GM12878 (cell line): Measurements from ENCODE around the gene ERICH4. TPM values are rescaled to one million over a fixed set of nuclear protein-coding genes. Genes with fewer than 3 reads are reported as not detected.

Experiments
- ATAC-seq: fragments of 200-7000 bp; cut with Tn5 transposase; 3 replicates; pipeline ENCODE4 v1.9.1; 2020; ENCODE audit warnings: mild to moderate bottlenecking, moderate library complexity
- BruUV-seq: library from RNA; stranded (reverse); fragments of 400-500 nt; replicated peaks from 2 replicates; lab custom pipeline; 2021; lab: Mats Ljungman, UMichigan
- CTCF ChIA-PET: fragments of 300-600 bp; sonication (Branson Sonifier 250); formaldehyde crosslinking; extraction: SDS; loops from one replicate; lab custom pipeline; 2021; ENCODE audit warnings: inconsistent platforms; lab: Yijun Ruan, JAX
- POLR2A ChIA-PET: fragments of 350-600 bp; formaldehyde crosslinking; extraction: SDS; loops from one replicate; lab custom pipeline; 2021; ENCODE audit warnings: inconsistent platforms; lab: Charles Lee
- RAD21 ChIA-PET: fragments of 300-600 bp; sonication (Branson Sonifier 250); formaldehyde crosslinking; loops from one replicate; lab custom pipeline; 2023; ENCODE audit warnings: antibody characterized with exemption; ENCODE audit not compliant: unreplicated experiment; lab: Charles Lee
- SMC1A ChIA-PET: fragments of 300-600 bp; sonication (Branson Sonifier 250); formaldehyde crosslinking; loops from one replicate; lab custom pipeline; 2023; ENCODE audit not compliant: unreplicated experiment, uncharacterized antibody; lab: Charles Lee
- DNase-seq: peaks from one replicate; pipeline ENCODE4 v3.0.0-alpha.2; 2011; ENCODE audit warnings: low read depth, low spot score
- FAIRE-seq: peaks from 3 replicates; lab custom pipeline; 2011; peaks lifted over from hg19 to GRCh38; lab: Jason Lieb, UNC
- H2AFZ ChIP-seq: 2 replicates; pipeline ENCODE4 v1.6.0; 2011; ENCODE audit warnings: low read depth, low read length, control low read depth; ENCODE audit not compliant: control insufficient read depth
- H3K27ac ChIP-seq: 2 replicates; pipeline ENCODE4 v1.5.1; 2011; ENCODE audit warnings: control low read depth; ENCODE audit not compliant: control insufficient read depth, insufficient read depth
- H3K27me3 ChIP-seq, 2 experiments: replicated peaks in 1 of 2; 2 replicates each; pipeline versions ENCODE4 v1.6.0 to v1.6.1; 2011; ENCODE audit warnings: low read length in 1 of 2; ENCODE audit not compliant: control insufficient read depth in 2 of 2, insufficient read depth in 2 of 2
- H3K36me3 ChIP-seq, 2 experiments: 2 replicates each; pipeline ENCODE4 v1.5.1; 2011; ENCODE audit warnings: low read length in 1 of 2; ENCODE audit not compliant: control insufficient read depth in 2 of 2, insufficient read depth in 2 of 2
- H3K4me1 ChIP-seq: 2 replicates; pipeline ENCODE4 v1.6.1; 2011; ENCODE audit warnings: mild to moderate bottlenecking, low read length, moderate library complexity, mixed read lengths; ENCODE audit not compliant: control insufficient read depth, insufficient read depth
- H3K4me2 ChIP-seq: 2 replicates; pipeline ENCODE4 v1.6.0; 2011; ENCODE audit warnings: control low read depth; ENCODE audit not compliant: control insufficient read depth, insufficient read depth
- H3K4me3 ChIP-seq: fragments of 200-600 bp; sonication (generic); 2 replicates; pipeline ENCODE4 v1.5.1; 2016
- H3K79me2 ChIP-seq: 2 replicates; pipeline ENCODE4 v1.6.0; 2011; ENCODE audit warnings: low read length; ENCODE audit not compliant: control insufficient read depth, insufficient read depth
- H3K9ac ChIP-seq: 2 replicates; pipeline ENCODE4 v1.8.0; 2011; ENCODE audit warnings: low read length, control low read depth, mixed read lengths; ENCODE audit not compliant: control insufficient read depth, insufficient read depth
- H3K9me3 ChIP-seq: replicated peaks from 3 replicates; pipeline ENCODE4 v1.5.1; 2011; ENCODE audit warnings: mild to moderate bottlenecking, low read length; ENCODE audit not compliant: control insufficient read depth, insufficient read depth
- H4K20me1 ChIP-seq: 2 replicates; pipeline ENCODE4 v1.6.0; 2011; ENCODE audit not compliant: control insufficient read depth, insufficient read depth
- DPF2 ChIP-seq: fragments of 450-650 bp; IDR thresholded peaks from 2 replicates; pipeline ENCODE4 v1.6.1; 2017; ENCODE audit warnings: mild to moderate bottlenecking
- MEF2A ChIP-seq: IDR thresholded peaks from 2 replicates; pipeline ENCODE4 v1.6.1; 2011; ENCODE audit warnings: low read depth, mild to moderate bottlenecking, low read length, moderate library complexity; ENCODE audit not compliant: insufficient read depth
- PAX8 ChIP-seq: fragments of 450-650 bp; IDR thresholded peaks from 2 replicates; pipeline ENCODE4 v1.6.1; 2017; ENCODE audit warnings: mild to moderate bottlenecking, moderate library complexity
- POLR2AphosphoS5 ChIP-seq: IDR thresholded peaks from 2 replicates; pipeline ENCODE4 v1.6.1; 2011; ENCODE audit warnings: mild to moderate bottlenecking, low read length, inconsistent platforms
- POU2F2 ChIP-seq: IDR thresholded peaks from 3 replicates; pipeline ENCODE4 v1.6.1; 2011; ENCODE audit warnings: low read depth, mild to moderate bottlenecking, low read length, borderline replicate concordance
- RCOR1 ChIP-seq: conservative IDR thresholded peaks from 2 replicates; pipeline ENCODE4 v1.6.1; 2012; ENCODE audit warnings: low read depth, low read length, improper control_type of control experiment
- RELA ChIP-seq: fragments of 450-650 bp; IDR thresholded peaks from 2 replicates; pipeline ENCODE4 v1.8.0; 2014; ENCODE audit warnings: borderline replicate concordance; ENCODE audit not compliant: partially characterized antibody
- SPI1 ChIP-seq: IDR thresholded peaks from 2 replicates; pipeline ENCODE4 v1.6.1; 2011; ENCODE audit warnings: low read depth, mild to moderate bottlenecking, low read length, moderate library complexity, borderline replicate concordance; ENCODE audit not compliant: insufficient read depth
- TCF3 ChIP-seq: IDR thresholded peaks from 2 replicates; pipeline ENCODE4 v1.6.1; 2012; ENCODE audit warnings: low read depth, mild to moderate bottlenecking, low read length, borderline replicate concordance; ENCODE audit not compliant: insufficient read depth
- ZBED1 ChIP-seq: IDR thresholded peaks from 2 replicates; pipeline ENCODE4 v1.6.1; 2016; ENCODE audit warnings: borderline replicate concordance
- ZNF207 ChIP-seq: fragments of 450-650 bp; IDR thresholded peaks from 2 replicates; pipeline ENCODE4 v1.6.1; 2014; ENCODE audit warnings: antibody characterized with exemption, mild to moderate bottlenecking, borderline replicate concordance
- ZNF274 ChIP-seq: IDR thresholded peaks from one replicate; pipeline ENCODE4 v1.8.0; 2011; ENCODE audit not compliant: insufficient read length, insufficient read depth
- WGBS: methylation state at CpG from one replicate; pipeline ENCODE4 v1.1.6; 2016; ENCODE audit warnings: low lambda C conversion rate; ENCODE audit not compliant: insufficient replicate concordance, insufficient coverage; ENCODE audit errors: missing lambda C conversion rate; 5-methylcytosine and 5-hydroxymethylcytosine counted together
- in situ Hi-C: fragments of 300-500 bp; cut with MboI; formaldehyde crosslinking; loops from 9 replicates; pipeline ENCODE4 v1.14.3; 2018; ENCODE audit warnings: mixed read lengths
- intact Hi-C: fragments of 100-400 bp; cut with micrococcal nuclease; formaldehyde crosslinking; loops from one replicate; pipeline ENCODE4 v1.14.2; 2022; ENCODE audit not compliant: unreplicated experiment
- polyA plus RNA-seq, 11 experiments: library from polyadenylated mRNA; depleted of rRNA in 4 of 11; unstranded in 6 of 11; stranded (reverse) in 5 of 11; fragments of >200 nt; fragmentation: Nextera tagmentation in 4 of 11; fragmentation: Illumina TruSeq in 1 of 11; extraction: Ambion mirVana in 4 of 11; extraction: Trizol in 1 of 11; gene quantifications; 1 replicate in 1 of 11; 2 replicates in 10 of 11; pipeline versions ENCODE4 v1.2.1 to v1.2.3, GENCODE V29; 2011 to 2016; ENCODE audit warnings: inconsistent platforms in 2 of 11, missing spikeins in 2 of 11, low read depth in 1 of 11
- total RNA-seq, 4 experiments: library from RNA; depleted of rRNA in 3 of 4; stranded (reverse); fragments of >200 nt in 3 of 4; fragmentation: Illumina TruSeq in 1 of 4; extraction: Trizol in 1 of 4; gene quantifications; 2 replicates each; pipeline versions ENCODE4 v1.2.1 to v1.2.3, GENCODE V29; 2013 to 2021
- TF ChIP-seq, protein P1 (sequence below): IDR thresholded peaks from 2 replicates; pipeline ENCODE4 v1.6.1; 2011; ENCODE audit warnings: low read depth, low read length, improper control_type of control experiment, borderline replicate concordance

ERICH4 gene
- total and polyA plus RNA-seq, 10 of the 15 experiments (the other 5 are each of a cell fraction or from before 2014, with no cell fraction given) = not detected

DNA sequence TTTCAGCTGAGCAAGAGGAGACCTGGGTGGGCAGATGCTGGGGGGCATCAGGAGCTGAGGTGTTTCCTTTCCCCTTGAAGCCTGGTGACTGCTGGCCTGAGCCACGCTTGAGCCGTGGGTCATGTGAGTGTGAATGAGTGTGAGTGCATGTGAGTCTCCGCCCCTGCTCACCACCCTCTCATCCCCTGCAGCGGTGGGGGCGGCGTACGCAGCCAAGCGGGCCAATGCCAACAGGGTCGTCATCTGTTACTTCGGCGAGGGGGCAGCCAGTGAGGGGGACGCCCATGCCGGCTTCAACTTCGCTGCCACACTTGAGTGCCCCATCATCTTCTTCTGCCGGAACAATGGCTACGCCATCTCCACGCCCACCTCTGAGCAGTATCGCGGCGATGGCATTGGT, 21.0 kb upstream of the ERICH4 start:
- no peaks in the 10 kb centered on the region for H3K9me3 ChIP-seq
- no peak for TF ChIP-seq RCOR1
- no peak for TF ChIP-seq POLR2AphosphoS5
- TF ChIP-seq, protein P1, sequence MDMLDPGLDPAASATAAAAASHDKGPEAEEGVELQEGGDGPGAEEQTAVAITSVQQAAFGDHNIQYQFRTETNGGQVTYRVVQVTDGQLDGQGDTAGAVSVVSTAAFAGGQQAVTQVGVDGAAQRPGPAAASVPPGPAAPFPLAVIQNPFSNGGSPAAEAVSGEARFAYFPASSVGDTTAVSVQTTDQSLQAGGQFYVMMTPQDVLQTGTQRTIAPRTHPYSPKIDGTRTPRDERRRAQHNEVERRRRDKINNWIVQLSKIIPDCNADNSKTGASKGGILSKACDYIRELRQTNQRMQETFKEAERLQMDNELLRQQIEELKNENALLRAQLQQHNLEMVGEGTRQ = no peak
- TF ChIP-seq ZNF274 = no peak
- no peak for TF ChIP-seq POU2F2
- no peak for TF ChIP-seq DPF2
- H3K9ac ChIP-seq = no peak overlapping the region
- no peak overlapping the region for H3K4me2 ChIP-seq
- intact Hi-C loops (no loop called here), in situ Hi-C loops (no loop called here)
- H4K20me1 ChIP-seq = no peaks in the 10 kb centered on the region
- no peaks in the 10 kb centered on the region for H3K79me2 ChIP-seq
- FAIRE-seq = no peak
- 96% methylated on average over 20 of the region's 20 CpGs for WGBS
- RAD21 ChIA-PET = no interaction called here
- no peak for ATAC-seq
- no TSS peak for BruUV-seq
- H2AFZ ChIP-seq = no peak overlapping the region
- H3K36me3 ChIP-seq = peaks cover 11 to 18% of the 10 kb centered on the region in 2 experiments
- H3K4me1 ChIP-seq = peaks cover 2% of the 10 kb centered on the region
- no peak overlapping the region for H3K27ac ChIP-seq
- CTCF ChIA-PET = no interaction called here
- POLR2A ChIA-PET = no interaction called here
- H3K27me3 ChIP-seq = no peaks in the 10 kb centered on the region
- H3K4me3 ChIP-seq = no peak overlapping the region
- DNase-seq = no peak
- SMC1A ChIA-PET = no interaction called here

DNA sequence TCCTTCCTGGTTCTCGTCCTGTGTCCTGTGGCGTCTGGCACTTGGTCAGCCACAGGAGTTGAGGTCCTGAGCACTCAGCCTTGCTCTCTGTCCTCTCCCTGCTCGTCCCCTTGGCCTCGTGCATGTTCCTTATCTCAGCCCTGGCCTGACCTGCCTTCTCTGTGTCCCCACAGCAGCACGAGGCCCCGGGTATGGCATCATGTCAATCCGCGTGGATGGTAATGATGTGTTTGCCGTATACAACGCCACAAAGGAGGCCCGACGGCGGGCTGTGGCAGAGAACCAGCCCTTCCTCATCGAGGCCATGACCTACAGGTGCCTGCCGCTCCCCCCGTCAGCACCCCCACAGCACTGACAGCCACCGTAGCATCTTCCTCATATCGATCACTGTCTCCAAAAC, 20.5 kb upstream of the ERICH4 start:
- TF ChIP-seq MEF2A (no peak), SPI1 (no peak), RELA (no peak), PAX8 (no peak), ZNF207 (no peak), ZBED1 (no peak), TCF3 (no peak)
- in situ Hi-C loops = no loop called here
- CTCF ChIA-PET = no interaction called here
- Histone ChIP-seq H2AFZ (no peak overlapping the region), H3K4me2 (no peak overlapping the region), H3K79me2 (no peaks in the 10 kb centered on the region), H3K9me3 (no peaks in the 10 kb centered on the region), H4K20me1 (no peaks in the 10 kb centered on the region), H3K4me1 (peaks cover 4% of the 10 kb centered on the region), H3K4me3 (no peak overlapping the region), H3K27me3 (no peaks in the 10 kb centered on the region), H3K9ac (no peak overlapping the region), H3K36me3 (peaks cover 11 to 18% of the 10 kb centered on the region in 2 experiments), H3K27ac (no peak overlapping the region)
- ATAC-seq (no peak), FAIRE-seq (no peak), DNase-seq (no peak)
- RAD21 ChIA-PET = no interaction called here
- intact Hi-C loops = no loop called here
- no TSS peak for BruUV-seq
- WGBS = 85% methylated on average over 17 of the region's 18 CpGs
- POLR2A ChIA-PET = no interaction called here
- SMC1A ChIA-PET = no interaction called here
